Suppressor macrophage treated with lipopolysaccharide for 1 hour (primary cell): ENCODE data around the gene CTPS2.
"Not testable (repeated sequence)": the region's sequence is repeated elsewhere in the genome, so short reads cannot be mapped to it uniquely, and the experiment has no call there.

Experiments used
- DNase-seq, 3 donors: peaks; one replicate each; pipeline ENCODE4 v3.0.0-alpha.2; 2020 to 2022

CTPS2 gene, protein sequence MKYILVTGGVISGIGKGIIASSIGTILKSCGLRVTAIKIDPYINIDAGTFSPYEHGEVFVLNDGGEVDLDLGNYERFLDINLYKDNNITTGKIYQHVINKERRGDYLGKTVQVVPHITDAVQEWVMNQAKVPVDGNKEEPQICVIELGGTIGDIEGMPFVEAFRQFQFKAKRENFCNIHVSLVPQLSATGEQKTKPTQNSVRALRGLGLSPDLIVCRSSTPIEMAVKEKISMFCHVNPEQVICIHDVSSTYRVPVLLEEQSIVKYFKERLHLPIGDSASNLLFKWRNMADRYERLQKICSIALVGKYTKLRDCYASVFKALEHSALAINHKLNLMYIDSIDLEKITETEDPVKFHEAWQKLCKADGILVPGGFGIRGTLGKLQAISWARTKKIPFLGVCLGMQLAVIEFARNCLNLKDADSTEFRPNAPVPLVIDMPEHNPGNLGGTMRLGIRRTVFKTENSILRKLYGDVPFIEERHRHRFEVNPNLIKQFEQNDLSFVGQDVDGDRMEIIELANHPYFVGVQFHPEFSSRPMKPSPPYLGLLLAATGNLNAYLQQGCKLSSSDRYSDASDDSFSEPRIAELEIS

DNA sequence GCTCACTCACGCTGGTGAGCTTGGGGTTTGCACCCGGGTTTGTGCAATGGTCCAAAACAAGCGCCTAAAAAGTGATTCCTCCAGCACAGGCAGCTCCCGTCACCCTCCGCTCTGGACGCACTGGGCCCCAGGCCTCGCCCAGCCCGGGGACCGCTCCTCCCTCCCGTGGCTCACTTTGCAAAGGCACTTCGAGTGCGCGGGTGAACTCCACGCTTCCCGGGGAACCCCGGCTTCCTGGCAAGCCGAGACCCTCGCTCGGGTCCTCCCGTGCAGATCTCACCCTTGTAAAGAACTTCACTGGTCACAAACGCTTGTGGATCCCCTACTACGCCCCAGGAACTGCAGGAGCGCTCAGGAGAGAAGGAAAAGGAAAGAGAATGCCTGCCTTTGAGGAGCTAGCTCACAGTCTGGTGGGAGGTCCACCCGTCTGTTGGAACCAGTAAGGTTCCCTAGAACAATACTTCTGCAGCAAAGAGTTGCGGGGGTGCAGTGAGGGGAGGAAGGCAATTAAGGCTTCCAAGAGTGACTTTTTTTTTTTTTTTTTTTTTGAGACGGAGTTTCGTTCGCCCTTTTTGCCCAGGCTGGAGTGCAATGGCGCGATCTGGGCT lies at the start of gene CTPS2:
CTPS2 (minus strand) TSS at position 122 of the 608 bp plus-strand sequence. CDS start 9,767 bp downstream, outside the sequence.
- peak; percentile 52 to 65 (median 57) for DNase-seq

- not testable (repeated sequence) for DNase-seq
These were observed 49.0 kb upstream of the CTPS2 start for GRCh38 chrX:16761500-16761899.

DNA sequence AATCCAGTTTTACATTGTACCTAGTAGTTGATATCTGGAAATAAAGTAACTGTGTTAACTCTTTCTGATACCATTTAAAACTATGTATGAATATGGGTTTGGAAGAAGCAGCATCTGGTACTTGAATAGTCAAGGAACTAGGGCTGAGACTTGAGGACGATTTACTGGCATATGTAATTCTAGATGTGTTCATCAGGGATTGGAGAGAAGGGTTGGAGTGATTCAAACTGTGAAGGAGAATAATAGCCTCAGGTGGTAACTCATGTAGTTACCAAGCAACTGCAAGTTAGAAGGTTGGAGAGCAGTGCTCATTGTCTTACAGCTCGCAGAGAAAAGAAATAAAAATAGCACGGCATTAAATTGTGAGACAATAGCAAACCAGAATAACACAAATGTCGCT lies 44.3 kb upstream of the CTPS2 start:
- DNase-seq = no peak

- DNase-seq = no peak
These were observed 41.5 kb upstream of the CTPS2 start for GRCh38 chrX:16754019-16754418.

GRCh38 chrX:16750136-16750535 lies 37.7 kb upstream of the CTPS2 start:
- no peak for DNase-seq

GRCh38 chrX:16748425-16748824 lies 36.0 kb upstream of the CTPS2 start:
- no peak for DNase-seq

DNA sequence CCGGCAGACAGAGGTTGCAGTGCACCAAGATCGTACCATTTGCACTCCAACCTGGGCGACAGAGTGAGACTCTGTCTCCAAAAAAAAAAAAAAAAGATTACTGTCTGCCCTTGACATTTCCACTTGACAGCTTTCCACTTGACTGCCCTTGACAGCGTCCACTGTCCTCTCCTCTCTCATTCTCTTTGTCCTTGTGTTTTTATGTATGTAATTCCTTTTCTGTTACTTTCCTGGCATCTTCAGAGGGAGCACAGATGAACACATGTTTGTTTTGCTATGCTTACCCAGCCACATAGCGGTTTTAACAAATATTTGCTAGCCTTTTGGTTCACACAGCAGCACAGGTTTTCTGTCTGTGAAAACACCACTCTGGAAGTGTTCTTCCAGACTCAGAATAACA lies 33.2 kb upstream of the CTPS2 start:
- DNase-seq = no peak

- no peak for DNase-seq
These were observed 32.6 kb upstream of the CTPS2 start for GRCh38 chrX:16745102-16745501.

GRCh38 chrX:16743604-16744325 lies 31.3 kb upstream of the CTPS2 start:
- no peak for DNase-seq

DNA sequence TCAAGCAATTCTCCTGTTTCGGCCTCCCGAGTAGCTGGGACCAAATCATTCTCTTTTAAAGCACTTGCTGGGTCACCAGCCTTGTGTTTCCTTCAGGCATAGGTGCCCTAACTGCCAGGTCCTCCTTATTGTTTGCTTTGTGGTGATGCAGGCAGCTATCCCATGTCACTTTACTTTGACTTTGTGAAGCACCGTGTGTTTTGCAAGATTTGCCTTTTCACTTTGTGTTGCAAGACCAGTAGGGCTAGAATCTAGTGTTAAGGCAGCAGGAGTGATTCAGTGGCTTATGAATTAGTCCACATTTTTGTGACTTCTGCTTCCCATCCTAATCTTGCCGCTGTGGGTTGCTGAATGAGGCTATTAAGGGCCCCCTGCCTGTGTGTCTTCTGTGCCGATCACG lies 27.1 kb upstream of the CTPS2 start:
- DNase-seq = peak in 1 of 3 donors; percentile 1

- no peak for DNase-seq
These were observed 24.6 kb upstream of the CTPS2 start for GRCh38 chrX:16737024-16737423.

DNA sequence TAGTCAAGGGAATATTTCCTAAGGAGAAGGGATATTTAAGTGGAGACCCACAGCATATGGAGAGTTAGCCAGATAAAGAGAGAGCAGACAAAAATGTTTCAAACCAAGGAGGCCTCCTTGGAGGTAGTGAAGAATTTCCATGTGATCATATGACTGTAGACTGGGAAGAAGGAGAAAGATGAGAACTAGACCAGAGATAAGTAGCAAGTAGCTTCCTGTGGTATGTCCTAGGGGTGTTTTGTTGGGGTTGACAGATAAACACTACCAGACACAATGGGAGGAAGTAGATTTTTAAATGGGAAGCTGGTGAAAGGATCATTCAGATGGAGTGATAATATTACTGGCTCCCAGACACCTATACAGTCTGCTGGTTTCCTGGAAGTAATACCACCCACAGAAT lies 20.5 kb upstream of the CTPS2 start:
- DNase-seq = no peak

DNA sequence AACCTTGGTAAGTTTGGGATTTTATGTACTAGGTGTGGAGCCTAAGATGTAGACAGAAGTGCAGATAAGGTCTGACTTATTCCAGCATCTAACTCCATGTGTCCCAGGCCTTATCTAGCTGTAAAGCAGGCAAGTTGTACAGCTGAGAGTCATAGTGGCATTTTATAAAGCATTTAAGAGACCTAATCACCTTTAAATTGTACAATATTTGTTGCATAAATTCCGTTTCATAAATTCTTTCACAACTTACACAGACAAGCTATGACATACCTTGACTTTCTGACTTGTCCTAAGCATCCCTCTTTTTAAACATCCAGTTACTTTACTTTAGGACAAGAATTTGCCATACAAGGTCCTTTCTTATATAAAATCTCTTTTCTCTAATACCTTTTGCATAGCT lies 18.0 kb upstream of the CTPS2 start:
- DNase-seq = no peak

DNA sequence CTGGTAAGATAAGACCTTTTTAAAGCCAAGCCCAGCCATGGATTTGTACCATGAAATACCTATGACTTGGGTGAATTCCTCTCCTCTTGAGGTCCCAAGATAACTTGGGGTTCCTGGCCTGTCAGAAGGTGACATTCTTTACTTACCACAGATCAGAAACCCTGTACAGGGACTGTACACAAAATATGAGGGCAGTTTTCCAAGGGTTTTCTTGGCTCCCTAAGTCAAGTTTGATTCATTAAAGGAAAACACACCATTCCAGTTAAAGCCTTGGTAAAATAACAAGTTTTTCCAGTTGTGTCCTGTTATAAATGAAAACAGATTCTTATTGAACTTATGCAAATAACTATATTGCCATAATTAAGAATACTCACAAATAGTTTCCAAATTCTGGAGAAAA lies 15.2 kb upstream of the CTPS2 start:
- DNase-seq = no peak

DNA sequence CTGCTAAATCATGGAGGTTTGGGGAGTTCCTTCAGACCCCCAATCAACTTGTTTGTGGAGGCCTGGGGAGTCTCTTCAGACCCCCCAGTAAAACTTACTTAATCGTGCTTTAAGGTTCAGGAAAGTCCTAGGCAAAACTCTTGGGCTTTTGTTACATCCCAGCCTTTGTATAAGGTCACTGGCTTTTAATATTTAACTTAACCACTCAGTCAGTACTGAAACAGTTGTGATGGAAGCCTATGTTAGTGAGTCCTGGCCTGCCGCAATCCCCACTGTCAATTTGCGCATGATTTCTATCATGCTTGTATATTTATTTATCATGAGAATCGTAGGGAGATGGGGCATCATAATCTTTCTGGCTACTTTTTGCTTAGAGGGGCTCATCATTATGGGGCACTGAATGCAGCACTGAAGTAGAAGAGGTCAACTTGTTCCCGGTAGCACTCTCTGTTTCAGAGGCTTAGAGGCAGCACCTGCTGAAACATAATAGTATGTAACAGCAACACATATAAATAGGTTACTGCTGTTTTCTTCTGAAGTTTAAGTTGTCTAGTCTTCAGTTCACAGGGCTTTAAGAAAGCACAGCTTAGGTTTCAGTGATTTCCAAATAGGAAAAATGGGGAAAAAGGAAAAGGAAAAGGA lies 14.0 kb upstream of the CTPS2 start:
- DNase-seq = not testable (repeated sequence)

DNA sequence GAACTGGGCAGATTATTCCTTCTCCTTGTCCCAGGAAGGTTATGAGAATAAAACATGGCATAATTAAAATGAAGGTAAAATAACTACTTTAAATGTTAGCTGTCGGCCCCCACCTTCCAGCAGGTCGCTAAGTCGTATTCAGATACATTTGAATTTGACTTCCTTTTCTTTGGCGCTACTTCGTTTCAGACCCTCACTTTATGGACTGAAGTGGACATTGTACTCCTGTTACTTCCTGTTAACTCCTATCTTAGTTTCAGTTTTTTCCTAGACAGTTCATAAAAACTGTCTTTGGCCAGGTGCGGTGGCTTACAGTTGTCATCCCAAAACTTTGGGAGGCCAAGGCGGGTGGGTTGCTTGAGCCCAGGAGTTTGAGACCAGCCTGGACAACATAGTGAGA lies 12.6 kb upstream of the CTPS2 start:
- DNase-seq = no peak

- DNase-seq = no peak
These were observed 10.0 kb upstream of the CTPS2 start for GRCh38 chrX:16722481-16722880.

DNA sequence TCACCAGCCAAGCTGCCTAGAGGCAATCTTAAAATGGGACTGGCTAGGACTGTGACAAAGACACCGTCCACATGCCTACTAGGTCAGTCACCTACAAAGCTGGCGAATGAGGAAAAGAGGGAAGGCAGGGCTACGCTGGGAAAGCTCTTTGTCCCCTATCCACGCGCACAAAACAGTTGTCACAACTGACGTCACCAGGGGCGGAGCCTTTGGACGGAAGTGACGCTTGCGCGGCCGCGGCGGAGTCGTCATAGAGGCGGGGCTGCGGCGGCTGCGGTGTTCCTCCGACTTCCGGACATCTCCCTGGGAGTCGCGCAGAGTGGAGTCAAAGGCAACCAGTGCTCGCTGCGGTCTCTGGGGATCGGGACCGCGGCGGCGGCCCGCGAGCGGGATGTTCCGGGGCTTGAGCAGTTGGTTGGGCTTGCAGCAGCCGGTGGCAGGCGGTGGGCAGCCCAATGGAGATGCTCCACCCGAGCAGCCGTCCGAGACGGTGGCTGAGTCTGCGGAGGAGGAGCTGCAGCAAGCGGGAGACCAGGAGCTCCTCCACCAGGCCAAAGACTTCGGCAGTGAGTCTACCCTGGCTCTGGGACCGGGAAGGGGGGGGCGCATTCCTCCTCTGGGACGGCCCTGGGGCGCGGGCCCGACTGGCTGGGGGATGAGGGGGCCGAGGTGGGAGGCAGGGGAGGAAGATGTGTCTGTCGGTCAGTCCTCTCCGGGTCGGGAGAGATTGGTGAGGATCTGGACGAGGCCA lies 7.0 kb upstream of the CTPS2 start, which contains the start of gene SYAP1:
SYAP1 (plus strand) TSS at position 279 of the 751 bp plus-strand sequence; CDS start at position 392, 113 bp downstream.
- peak; percentile 95 to 96 (median 96) for DNase-seq

- no peak for DNase-seq
These were observed 6.4 kb upstream of the CTPS2 start for GRCh38 chrX:16718824-16719333.

DNA sequence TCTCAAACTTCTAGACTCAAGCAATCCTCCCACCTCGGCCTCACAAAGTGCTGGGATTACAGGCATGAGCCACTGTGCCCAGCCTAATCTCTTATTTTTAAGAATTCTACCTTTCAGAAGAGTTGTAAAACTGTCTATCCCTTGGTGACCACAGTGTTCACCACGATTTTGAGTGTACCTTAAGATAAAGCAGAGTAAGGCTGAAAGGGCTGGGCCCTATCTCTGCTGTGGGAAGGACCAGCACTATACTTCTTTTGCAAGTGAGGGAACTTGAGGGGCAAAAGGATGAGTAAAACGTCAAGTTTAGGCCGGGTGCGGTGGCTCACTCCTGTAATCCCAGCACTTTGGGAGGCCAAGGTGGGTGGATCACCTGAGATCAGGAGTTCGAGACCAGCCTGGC lies 4.0 kb upstream of the CTPS2 start:
- not testable (repeated sequence) for DNase-seq

DNA sequence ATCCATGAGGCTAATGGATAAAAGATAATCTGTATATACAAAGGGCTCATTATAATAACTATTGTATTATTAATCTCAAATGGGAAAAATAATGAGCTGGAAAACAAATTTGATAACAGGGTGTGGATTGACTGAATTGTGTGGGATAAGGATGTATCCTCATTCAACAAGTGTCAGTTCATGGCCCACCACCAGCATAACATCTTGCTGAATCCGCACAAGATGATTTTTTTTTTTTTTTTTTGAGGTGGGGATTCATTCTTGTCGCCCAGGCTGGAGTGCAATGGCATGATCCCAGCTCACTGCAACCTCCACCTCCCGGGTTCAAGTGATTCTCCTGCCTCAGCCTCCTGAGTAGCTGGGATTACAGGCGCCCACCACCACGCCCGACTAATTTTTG lies 3.2 kb upstream of the CTPS2 start:
- not testable (repeated sequence) for DNase-seq

DNA sequence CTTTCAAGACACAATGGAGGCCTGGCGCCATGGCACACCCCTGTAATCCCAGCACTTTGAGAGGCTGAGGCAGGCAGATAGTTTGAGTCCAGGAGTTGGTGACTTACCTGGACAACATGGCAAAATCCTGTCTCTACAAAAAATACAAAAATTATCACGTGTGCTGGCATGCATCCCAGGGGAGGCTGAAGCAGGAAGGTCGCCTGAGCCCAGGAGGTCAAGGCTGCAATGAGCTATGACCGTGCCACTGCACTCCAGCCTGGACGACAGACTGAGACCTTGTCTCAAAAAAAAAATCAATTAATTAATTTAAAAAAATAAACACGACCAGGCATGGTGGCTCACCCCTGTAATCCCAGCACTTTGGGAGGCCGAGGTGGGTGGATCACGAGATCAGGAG lies 2.0 kb upstream of the CTPS2 start:
- DNase-seq = no peak
